ENCODE data around the gene PLEKHG4B.

Gene PLEKHG4B

GRCh38 chr5:141211-141610 lies 49.2 kb downstream of the PLEKHG4B start:
- no peak for FAIRE-seq
- no peak for TF ChIP-seq CTCF (IDR thresholded peaks at IDR 0.05; ENCODE audit: insufficient read depth, missing control alignments)

GRCh38 chr5:141761-142160 lies 49.8 kb downstream of the PLEKHG4B start:
- no peak for FAIRE-seq
- no peak for TF ChIP-seq CTCF (IDR thresholded peaks at IDR 0.05; ENCODE audit: insufficient read depth, missing control alignments)
- no peak for DNase-seq (ENCODE audit: insufficient read length, low spot score)

More at GRCh38 chr5:141211-141610, 49.2 kb downstream of the PLEKHG4B start:
- no peak for DNase-seq (ENCODE audit: insufficient read length, low spot score)

GRCh38 chr5:142246-142810 lies 50.4 kb downstream of the PLEKHG4B start:
- no peak for FAIRE-seq
- TF ChIP-seq CTCF (IDR thresholded peaks at IDR 0.05; ENCODE audit: insufficient read depth, missing control alignments): peak; percentile 16

GRCh38 chr5:143041-143440 lies 51.1 kb downstream of the PLEKHG4B start:
- TF ChIP-seq CTCF (IDR thresholded peaks at IDR 0.05; ENCODE audit: insufficient read depth, missing control alignments): no peak
- no peak for DNase-seq (ENCODE audit: insufficient read length, low spot score)
- no peak for FAIRE-seq

More at GRCh38 chr5:142246-142810, 50.4 kb downstream of the PLEKHG4B start:
- DNase-seq (ENCODE audit: insufficient read length, low spot score): no peak

GRCh38 chr5:144941-145340 lies 53.0 kb downstream of the PLEKHG4B start:
- no peak for FAIRE-seq
- no peak for TF ChIP-seq CTCF (IDR thresholded peaks at IDR 0.05; ENCODE audit: insufficient read depth, missing control alignments)

GRCh38 chr5:145585-146323 lies 53.8 kb downstream of the PLEKHG4B start:
- no peak for TF ChIP-seq CTCF (IDR thresholded peaks at IDR 0.05; ENCODE audit: insufficient read depth, missing control alignments)
- DNase-seq (ENCODE audit: insufficient read length, low spot score): no peak
- FAIRE-seq: no peak

More at GRCh38 chr5:144941-145340, 53.0 kb downstream of the PLEKHG4B start:
- no peak for DNase-seq (ENCODE audit: insufficient read length, low spot score)

- TF ChIP-seq CTCF (IDR thresholded peaks at IDR 0.05; ENCODE audit: insufficient read depth, missing control alignments): no peak
- no peak for FAIRE-seq
- DNase-seq (ENCODE audit: insufficient read length, low spot score): no peak
Measured at GRCh38 chr5:147751-148150, 55.8 kb downstream of the PLEKHG4B start.

Data from D721Med (cell line).